ENCODE results near the gene HAUS2. TPM values are rescaled to one million over a fixed set of nuclear protein-coding genes. Genes with fewer than 3 reads are reported as not detected.

The HAUS2 gene
- total RNA-seq, 6 experiments from 2014 or later: 18.0 to 30.5 (median 26.5) TPM

GRCh38 chr15:42604894-42605744 lies 56.5 kb downstream of the HAUS2 start:
- Mint-ChIP-seq H3K36me3 (ENCODE audit: low read depth) (peaks cover 6% of the 10 kb centered on the region; the same call in 1 of the 2 replicates), H3K4me3 (peak overlapping the region; percentile 47), H3K9me3 (no peaks in the 10 kb centered on the region), H3K27ac (peak overlapping the region; percentile 72), H3K27me3 (ENCODE audit: insufficient read depth) (no peaks in the 10 kb centered on the region), H3K4me1 (ENCODE audit: low read depth) (peaks cover 20% of the 10 kb centered on the region)
- TF ChIP-seq CTCF (IDR thresholded peaks at IDR 0.05): no peak
- no peak for DNase-seq

- H3K36me3 Mint-ChIP-seq (ENCODE audit: low read depth): 0 out of 2 replicates have a peak, but pooled peaks cover 4% of the 10 kb centered on the region
- H3K9me3 Mint-ChIP-seq: no peaks in the 10 kb centered on the region
- no peak for DNase-seq
- no peak overlapping the region for H3K4me3 Mint-ChIP-seq
- peaks cover 20% of the 10 kb centered on the region for H3K4me1 Mint-ChIP-seq (ENCODE audit: low read depth)
- TF ChIP-seq CTCF (IDR thresholded peaks at IDR 0.05): no peak
- H3K27me3 Mint-ChIP-seq (ENCODE audit: insufficient read depth): no peaks in the 10 kb centered on the region
- H3K27ac Mint-ChIP-seq: no peak overlapping the region
Measured at GRCh38 chr15:42605796-42606195, 57.2 kb downstream of the HAUS2 start.

- H3K27me3 Mint-ChIP-seq (ENCODE audit: insufficient read depth): no peaks in the 10 kb centered on the region
- H3K4me3 Mint-ChIP-seq: no peak overlapping the region
- no peak for DNase-seq
- no peaks in the 10 kb centered on the region for H3K36me3 Mint-ChIP-seq (ENCODE audit: low read depth)
- H3K27ac Mint-ChIP-seq: no peak overlapping the region
- H3K4me1 Mint-ChIP-seq (ENCODE audit: low read depth): peaks cover 20% of the 10 kb centered on the region
- TF ChIP-seq CTCF (IDR thresholded peaks at IDR 0.05): no peak
- H3K9me3 Mint-ChIP-seq: no peaks in the 10 kb centered on the region
Measured at GRCh38 chr15:42608110-42608531, 59.5 kb downstream of the HAUS2 start.

- peaks cover 20% of the 10 kb centered on the region for H3K4me1 Mint-ChIP-seq (ENCODE audit: low read depth)
- DNase-seq: no peak
- H3K27ac Mint-ChIP-seq: no peak overlapping the region
- H3K9me3 Mint-ChIP-seq: no peaks in the 10 kb centered on the region
- TF ChIP-seq CTCF (IDR thresholded peaks at IDR 0.05): no peak
- no peak overlapping the region for H3K4me3 Mint-ChIP-seq
- H3K27me3 Mint-ChIP-seq (ENCODE audit: insufficient read depth): no peaks in the 10 kb centered on the region
- no peaks in the 10 kb centered on the region for H3K36me3 Mint-ChIP-seq (ENCODE audit: low read depth)
Measured at GRCh38 chr15:42608752-42609488, 60.3 kb downstream of the HAUS2 start.

- no peak for DNase-seq
- Mint-ChIP-seq H3K9me3 (no peaks in the 10 kb centered on the region), H3K4me3 (no peak overlapping the region), H3K27ac (no peak overlapping the region), H3K27me3 (ENCODE audit: insufficient read depth) (no peaks in the 10 kb centered on the region), H3K36me3 (ENCODE audit: low read depth) (no peaks in the 10 kb centered on the region), H3K4me1 (ENCODE audit: low read depth) (no peaks in the 10 kb centered on the region)
- TF ChIP-seq CTCF (IDR thresholded peaks at IDR 0.05): no peak
Measured at GRCh38 chr15:42611532-42611931, 62.9 kb downstream of the HAUS2 start.
